ENCODE measurements around the gene PDGFA. TPM values are rescaled to one million over a fixed set of nuclear protein-coding genes. Genes with fewer than 3 reads are reported as not detected.

PDGFA gene
- total RNA-seq, 1 donor from 2014 or later, result 9.8 TPM

GRCh38 chr7:556837-557557, 37.4 kb upstream of the PDGFA start:
- H4K20me1 ChIP-seq (ENCODE audit: low read depth), result no peaks in the 10 kb centered on the region
- no peak overlapping the region for H3K4me3 ChIP-seq
- no peaks in the 10 kb centered on the region for H3F3A ChIP-seq (ENCODE audit: low read depth)
- H3K9me3 ChIP-seq (ENCODE audit: low read depth), result no peaks in the 10 kb centered on the region
- no peaks in the 10 kb centered on the region for H3K9me3 Mint-ChIP-seq
- no peak overlapping the region for H3K27ac ChIP-seq
- no peak for DNase-seq (ENCODE audit: low spot score)
- no peaks in the 10 kb centered on the region for H3K4me1 ChIP-seq
- H3K36me3 ChIP-seq, result no peaks in the 10 kb centered on the region
- H3K27ac Mint-ChIP-seq, result no peak overlapping the region
- no peak overlapping the region for H3K4me2 ChIP-seq
- no peak overlapping the region for H2AFZ ChIP-seq (replicated peaks)
- no peaks in the 10 kb centered on the region for H3K27me3 ChIP-seq
- no peak overlapping the region for H3K4me3 Mint-ChIP-seq
- peaks cover 8% of the 10 kb centered on the region for H3K4me1 Mint-ChIP-seq
- peaks cover 4% of the 10 kb centered on the region for H3K27me3 Mint-ChIP-seq (ENCODE audit: insufficient read depth, low read depth)
- no peaks in the 10 kb centered on the region for H3K79me2 ChIP-seq (ENCODE audit: low read depth)
- no peak overlapping the region for H3K9ac ChIP-seq
- H3K36me3 Mint-ChIP-seq, result no peaks in the 10 kb centered on the region
- TF ChIP-seq CTCF (IDR thresholded peaks at IDR 0.05), result no peak
- no peak for TF ChIP-seq EZH2phosphoT487 (IDR thresholded peaks at IDR 0.05)
- TF ChIP-seq EZH2 (IDR thresholded peaks at IDR 0.05), result no peak

GRCh38 chr7:556291-556826, 36.7 kb upstream of the PDGFA start:
- Mint-ChIP-seq H3K4me3 (no peak overlapping the region), H3K27ac (no peak overlapping the region), H3K36me3 (no peaks in the 10 kb centered on the region), H3K27me3 (ENCODE audit: insufficient read depth, low read depth) (peaks cover 4% of the 10 kb centered on the region), H3K4me1 (peaks cover 8% of the 10 kb centered on the region), H3K9me3 (no peaks in the 10 kb centered on the region)
- Histone ChIP-seq H3K4me2 (no peak overlapping the region), H3F3A (ENCODE audit: low read depth) (no peaks in the 10 kb centered on the region), H3K36me3 (no peaks in the 10 kb centered on the region), H3K4me3 (no peak overlapping the region), H3K9me3 (ENCODE audit: low read depth) (no peaks in the 10 kb centered on the region), H3K27ac (no peak overlapping the region), H3K4me1 (no peaks in the 10 kb centered on the region), H4K20me1 (ENCODE audit: low read depth) (no peaks in the 10 kb centered on the region), H3K9ac (no peak overlapping the region), H3K79me2 (ENCODE audit: low read depth) (no peaks in the 10 kb centered on the region), H2AFZ (replicated peaks) (no peak overlapping the region), H3K27me3 (no peaks in the 10 kb centered on the region)
- no peak for TF ChIP-seq EZH2 (IDR thresholded peaks at IDR 0.05)
- TF ChIP-seq EZH2phosphoT487 (IDR thresholded peaks at IDR 0.05), result no peak
- no peak for TF ChIP-seq CTCF (IDR thresholded peaks at IDR 0.05)
- DNase-seq (ENCODE audit: low spot score), result no peak

- H3K27ac Mint-ChIP-seq, result no peak overlapping the region
- Histone ChIP-seq H3K27me3 (no peaks in the 10 kb centered on the region), H4K20me1 (ENCODE audit: low read depth) (no peaks in the 10 kb centered on the region), H3K9ac (no peak overlapping the region), H3K79me2 (ENCODE audit: low read depth) (no peaks in the 10 kb centered on the region), H3F3A (ENCODE audit: low read depth) (no peaks in the 10 kb centered on the region), H3K27ac (no peak overlapping the region), H3K9me3 (ENCODE audit: low read depth) (no peaks in the 10 kb centered on the region), H2AFZ (replicated peaks) (no peak overlapping the region), H3K4me3 (no peak overlapping the region), H3K4me1 (no peaks in the 10 kb centered on the region), H3K36me3 (no peaks in the 10 kb centered on the region), H3K4me2 (no peak overlapping the region)
- TF ChIP-seq CTCF (IDR thresholded peaks at IDR 0.05), result no peak
- no peak for TF ChIP-seq EZH2 (IDR thresholded peaks at IDR 0.05)
- TF ChIP-seq EZH2phosphoT487 (IDR thresholded peaks at IDR 0.05), result no peak
- peaks cover 8% of the 10 kb centered on the region for H3K4me1 Mint-ChIP-seq
- peaks cover 4% of the 10 kb centered on the region for H3K27me3 Mint-ChIP-seq (ENCODE audit: insufficient read depth, low read depth)
- no peak overlapping the region for H3K4me3 Mint-ChIP-seq
- H3K9me3 Mint-ChIP-seq, result no peaks in the 10 kb centered on the region
- no peak for DNase-seq (ENCODE audit: low spot score)
- no peaks in the 10 kb centered on the region for H3K36me3 Mint-ChIP-seq
These were observed 36.0 kb upstream of the PDGFA start for GRCh38 chr7:555551-556160.
